SK-N-MC (cell line): ENCODE measurements around the gene RPP25L.
"Not testable (repeated sequence)": the region's sequence is repeated elsewhere in the genome, so short reads cannot be mapped to it uniquely, and the experiment has no call there.

Experiments
- EZH2 ChIP-seq: fragments of 200-600 bp; sonication (generic); IDR thresholded peaks from one replicate; pipeline ENCODE4 v1.6.1; 2017; ENCODE audit warnings: antibody characterized with exemption
- FOXP2 ChIP-seq: optimal IDR thresholded peaks from 2 replicates; pipeline ENCODE3; 2011; ENCODE audit warnings: mild to moderate bottlenecking, moderate library complexity; ENCODE audit not compliant: insufficient read depth; ENCODE audit errors: extremely low read length, control extremely low read depth
- POLR2AphosphoS5 ChIP-seq: IDR thresholded peaks from 2 replicates; pipeline ENCODE4 v1.6.1; 2012; ENCODE audit warnings: mild to moderate bottlenecking, low read depth, low read length, borderline replicate concordance

DNA sequence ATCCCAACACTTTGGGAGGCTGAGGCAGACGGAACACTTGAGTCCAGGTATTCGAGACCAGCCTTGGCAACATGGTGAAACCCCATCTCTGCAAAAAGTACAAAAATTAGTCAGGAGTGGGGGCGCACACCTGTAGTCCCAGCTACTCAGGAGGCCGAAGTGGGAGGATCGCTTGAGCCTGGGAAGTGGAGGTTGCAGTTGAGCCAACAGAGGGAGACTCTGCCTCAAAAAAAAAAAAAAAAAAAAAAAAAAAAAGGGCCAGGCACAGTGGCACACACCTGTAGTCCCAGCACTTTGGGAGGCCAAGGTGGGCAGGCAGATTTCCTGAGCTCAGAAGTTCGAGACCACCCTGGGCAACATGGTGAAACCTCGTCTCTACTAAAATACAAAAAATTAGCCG lies 27.4 kb upstream of the RPP25L start:
- TF ChIP-seq EZH2, POLR2AphosphoS5, FOXP2: not testable (repeated sequence)
